ENCODE results near the gene PTPRJ. TPM values are rescaled to one million over a fixed set of nuclear protein-coding genes. Genes with fewer than 3 reads are reported as not detected.

Gene PTPRJ
- total and polyA plus RNA-seq, 2 donors (not counting 1 experiment from before 2014, with no cell fraction given): 11.2 to 20.0 TPM

DNA sequence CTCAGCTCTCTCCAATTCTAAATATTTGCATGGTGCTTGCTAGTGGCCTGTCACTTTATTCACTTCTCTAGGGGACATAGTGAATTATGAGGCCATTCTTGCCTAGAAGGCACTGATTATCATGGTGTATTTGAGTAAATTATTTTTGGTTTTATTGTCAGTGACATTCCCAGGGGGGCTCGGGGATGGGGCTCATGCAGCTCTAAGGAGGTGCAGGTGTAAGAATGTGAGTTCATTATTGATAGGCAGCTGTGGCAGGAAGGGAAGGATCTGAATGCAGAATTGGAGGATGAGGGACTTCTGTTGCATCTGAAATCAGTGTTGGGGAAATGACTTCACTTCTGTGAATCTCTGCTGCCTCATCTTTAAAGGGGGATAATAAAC lies 182.5 kb downstream of the PTPRJ start:
- ATAC-seq (ENCODE audit: low read depth) (no peak), DNase-seq (no peak)
- no peak for TF ChIP-seq EZH2 (IDR thresholded peaks at IDR 0.05; ENCODE audit: borderline replicate concordance, insufficient read depth, low read depth, low read length, poor library complexity, severe bottlenecking)
- TF ChIP-seq, protein P1, sequence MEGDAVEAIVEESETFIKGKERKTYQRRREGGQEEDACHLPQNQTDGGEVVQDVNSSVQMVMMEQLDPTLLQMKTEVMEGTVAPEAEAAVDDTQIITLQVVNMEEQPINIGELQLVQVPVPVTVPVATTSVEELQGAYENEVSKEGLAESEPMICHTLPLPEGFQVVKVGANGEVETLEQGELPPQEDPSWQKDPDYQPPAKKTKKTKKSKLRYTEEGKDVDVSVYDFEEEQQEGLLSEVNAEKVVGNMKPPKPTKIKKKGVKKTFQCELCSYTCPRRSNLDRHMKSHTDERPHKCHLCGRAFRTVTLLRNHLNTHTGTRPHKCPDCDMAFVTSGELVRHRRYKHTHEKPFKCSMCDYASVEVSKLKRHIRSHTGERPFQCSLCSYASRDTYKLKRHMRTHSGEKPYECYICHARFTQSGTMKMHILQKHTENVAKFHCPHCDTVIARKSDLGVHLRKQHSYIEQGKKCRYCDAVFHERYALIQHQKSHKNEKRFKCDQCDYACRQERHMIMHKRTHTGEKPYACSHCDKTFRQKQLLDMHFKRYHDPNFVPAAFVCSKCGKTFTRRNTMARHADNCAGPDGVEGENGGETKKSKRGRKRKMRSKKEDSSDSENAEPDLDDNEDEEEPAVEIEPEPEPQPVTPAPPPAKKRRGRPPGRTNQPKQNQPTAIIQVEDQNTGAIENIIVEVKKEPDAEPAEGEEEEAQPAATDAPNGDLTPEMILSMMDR (IDR thresholded peaks at IDR 0.05): no peak
- H4K20me1 ChIP-seq (ENCODE audit: control insufficient read depth, insufficient read depth, low read length, poor library complexity, severe bottlenecking): no peaks in the 10 kb centered on the region
- H3K4me3 ChIP-seq (ENCODE audit: control extremely low read depth in 1 of 5, extremely low read depth in 1 of 5, insufficient read depth in 1 of 5, low read depth in 2 of 5, low read length in 4 of 5): no peak overlapping the region
- H3K9me3 ChIP-seq (ENCODE audit: control extremely low read depth in 1 of 3, control insufficient read depth in 2 of 3, insufficient read depth in 1 of 3, low read length in 2 of 3): no peaks in the 10 kb centered on the region
- H3K4me1 ChIP-seq (ENCODE audit: control insufficient read depth in 2 of 2, insufficient read depth in 2 of 2, low read length in 2 of 2): no peaks in the 10 kb centered on the region
- no peaks in the 10 kb centered on the region for H3K79me2 ChIP-seq (ENCODE audit: control insufficient read depth, insufficient read depth, low read length)
- no peak overlapping the region for H2AFZ ChIP-seq (ENCODE audit: insufficient read depth, low read depth, low read length, poor library complexity, severe bottlenecking)
- peaks cover 33 to 77% of the 10 kb centered on the region in 2 experiments for H3K36me3 ChIP-seq (replicated peaks in 1 of 2; ENCODE audit: control extremely low read depth in 1 of 2, control insufficient read depth in 1 of 2, extremely low read depth in 1 of 2, insufficient read depth in 2 of 2, low read length in 1 of 2)
- Mint-ChIP-seq H3K4me3 (no peak overlapping the region), H3K27ac (no peak overlapping the region), H3K27me3 (no peaks in the 10 kb centered on the region), H3K9me3 (ENCODE audit: insufficient read depth) (no peaks in the 10 kb centered on the region), H3K4me1 (no peaks in the 10 kb centered on the region)
- no peaks in the 10 kb centered on the region for H3K27me3 ChIP-seq (replicated peaks in 1 of 4; ENCODE audit: control extremely low read depth in 1 of 4, control insufficient read depth in 3 of 4, insufficient read depth in 4 of 4, low read length in 3 of 4)
- intact Hi-C loops (cut with micrococcal nuclease): no loop called here
- no peak overlapping the region for H3K4me2 ChIP-seq (replicated peaks; ENCODE audit: low read depth, low read length, poor library complexity, severe bottlenecking)
- no peak overlapping the region for H3K9ac ChIP-seq (ENCODE audit: low read length)
- H3K27ac ChIP-seq (ENCODE audit: low read length in 2 of 2): no peak overlapping the region
- 50% methylated on average over 1 of the region's 1 CpG for WGBS (ENCODE audit: insufficient coverage)
- ChIA-PET CTCF (no interaction called here), POLR2A (no interaction called here)

- Mint-ChIP-seq H3K4me1 (no peaks in the 10 kb centered on the region), H3K9me3 (ENCODE audit: insufficient read depth) (no peaks in the 10 kb centered on the region), H3K27me3 (no peaks in the 10 kb centered on the region), H3K27ac (no peak overlapping the region), H3K4me3 (no peak overlapping the region)
- intact Hi-C loops (cut with micrococcal nuclease): no loop called here
- H3K9ac ChIP-seq (ENCODE audit: low read length): no peak overlapping the region
- no peaks in the 10 kb centered on the region for H3K27me3 ChIP-seq (replicated peaks in 1 of 4; ENCODE audit: control extremely low read depth in 1 of 4, control insufficient read depth in 3 of 4, insufficient read depth in 4 of 4, low read length in 3 of 4)
- H4K20me1 ChIP-seq (ENCODE audit: control insufficient read depth, insufficient read depth, low read length, poor library complexity, severe bottlenecking): no peaks in the 10 kb centered on the region
- CTCF ChIA-PET: interaction anchor here (1.4 kb wide), 1 partner anchor 9 kb away, joined by 5 read pairs; no protein-coding TSS in a partner anchor
- ATAC-seq (ENCODE audit: low read depth): no peak
- H3K27ac ChIP-seq (ENCODE audit: low read length in 2 of 2): no peak overlapping the region
- H3K36me3 ChIP-seq (replicated peaks in 1 of 2; ENCODE audit: control extremely low read depth in 1 of 2, control insufficient read depth in 1 of 2, extremely low read depth in 1 of 2, insufficient read depth in 2 of 2, low read length in 1 of 2): peaks cover 29 to 72% of the 10 kb centered on the region in 2 experiments
- no peaks in the 10 kb centered on the region for H3K9me3 ChIP-seq (ENCODE audit: control extremely low read depth in 1 of 3, control insufficient read depth in 2 of 3, insufficient read depth in 1 of 3, low read length in 2 of 3)
- POLR2A ChIA-PET: no interaction called here
- no peak for TF ChIP-seq EZH2 (IDR thresholded peaks at IDR 0.05; ENCODE audit: borderline replicate concordance, insufficient read depth, low read depth, low read length, poor library complexity, severe bottlenecking)
- H3K79me2 ChIP-seq (ENCODE audit: control insufficient read depth, insufficient read depth, low read length): no peaks in the 10 kb centered on the region
- DNase-seq: no peak
- no peaks in the 10 kb centered on the region for H3K4me1 ChIP-seq (ENCODE audit: control insufficient read depth in 2 of 2, insufficient read depth in 2 of 2, low read length in 2 of 2)
- no peak overlapping the region for H3K4me3 ChIP-seq (ENCODE audit: control extremely low read depth in 1 of 5, extremely low read depth in 1 of 5, insufficient read depth in 1 of 5, low read depth in 2 of 5, low read length in 4 of 5)
- 93% methylated on average over 6 of the region's 12 CpGs for WGBS (ENCODE audit: insufficient coverage)
- no peak overlapping the region for H2AFZ ChIP-seq (ENCODE audit: insufficient read depth, low read depth, low read length, poor library complexity, severe bottlenecking)
- H3K4me2 ChIP-seq (replicated peaks; ENCODE audit: low read depth, low read length, poor library complexity, severe bottlenecking): no peak overlapping the region
Measured at GRCh38 chr11:48163360-48164100, 183.2 kb downstream of the PTPRJ start.
